Type B pancreatic cell (in vitro differentiated cells): ENCODE results near the gene FHOD3. TPM values are rescaled to one million over a fixed set of nuclear protein-coding genes. Genes with fewer than 3 reads are reported as not detected.
A peak's percentile ranks its signal among the peaks of the same experiment; 100 is the strongest.

ENCODE experiments used
- DNase-seq: peaks from one replicate; pipeline ENCODE4 v3.0.0; 2021; ENCODE audit warnings: mixed read lengths; ENCODE audit not compliant: unreplicated experiment; ENCODE audit errors: extremely low spot score
- H3K27ac Mint-ChIP-seq: 2 replicates; pipeline ENCODE4 v1.8.0; 2021; ENCODE audit warnings: mild to moderate bottlenecking, mixed read lengths
- H3K27me3 Mint-ChIP-seq: 2 replicates; pipeline ENCODE4 v1.8.0; 2021; ENCODE audit warnings: mixed read lengths
- H3K36me3 Mint-ChIP-seq: 2 replicates; pipeline ENCODE4 v1.8.0; 2021; ENCODE audit warnings: mixed read lengths
- H3K4me1 Mint-ChIP-seq: one replicate; pipeline ENCODE4 v1.8.0; 2021; ENCODE audit warnings: mixed read lengths; ENCODE audit not compliant: unreplicated experiment
- H3K4me3 Mint-ChIP-seq: 2 replicates; pipeline ENCODE4 v1.8.0; 2021; ENCODE audit warnings: mild to moderate bottlenecking, mixed read lengths
- H3K9me3 Mint-ChIP-seq: 2 replicates; pipeline ENCODE4 v1.8.0; 2021; ENCODE audit warnings: mixed read lengths
- total RNA-seq: library from RNA; stranded (reverse); gene quantifications from 2 replicates; pipeline ENCODE4 v1.2.1, GENCODE V29; 2021; ENCODE audit warnings: low replicate concordance
- TF ChIP-seq, protein P1 (sequence below): fragments of 200-600 bp; sonication (generic); conservative IDR thresholded peaks from 2 replicates; pipeline ENCODE4 v1.5.0; 2021; ENCODE audit warnings: antibody characterized with exemption, mild to moderate bottlenecking

The FHOD3 gene
- total RNA-seq, 1 donor from 2014 or later: 5.3 TPM

DNA sequence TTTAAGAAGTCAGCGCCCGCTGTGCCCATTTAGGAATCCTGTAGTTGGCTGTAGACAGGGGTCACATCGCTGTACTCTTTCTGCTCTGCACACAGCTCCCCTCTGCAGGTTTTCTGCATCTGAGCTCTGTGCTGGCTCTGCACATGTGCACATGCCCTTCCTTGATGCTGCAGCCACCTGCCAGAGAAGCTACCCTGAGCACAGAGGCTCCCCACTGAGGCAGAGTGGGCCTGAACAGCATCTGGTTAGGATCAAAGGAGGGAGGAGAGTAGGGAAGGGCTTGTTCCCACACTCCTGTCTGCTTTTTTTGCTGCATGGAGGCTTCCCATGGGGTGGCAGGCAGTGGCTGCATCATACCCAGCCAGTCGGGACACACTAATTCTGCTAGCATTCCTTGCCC, 238.9 kb downstream of the FHOD3 start:
- Mint-ChIP-seq H3K9me3 (no peaks in the 10 kb centered on the region), H3K27me3 (no peaks in the 10 kb centered on the region), H3K4me1 (peaks cover 5% of the 10 kb centered on the region), H3K27ac (no peak overlapping the region), H3K36me3 (no peaks in the 10 kb centered on the region), H3K4me3 (no peak overlapping the region)
- no peak for DNase-seq
- TF ChIP-seq, protein P1, sequence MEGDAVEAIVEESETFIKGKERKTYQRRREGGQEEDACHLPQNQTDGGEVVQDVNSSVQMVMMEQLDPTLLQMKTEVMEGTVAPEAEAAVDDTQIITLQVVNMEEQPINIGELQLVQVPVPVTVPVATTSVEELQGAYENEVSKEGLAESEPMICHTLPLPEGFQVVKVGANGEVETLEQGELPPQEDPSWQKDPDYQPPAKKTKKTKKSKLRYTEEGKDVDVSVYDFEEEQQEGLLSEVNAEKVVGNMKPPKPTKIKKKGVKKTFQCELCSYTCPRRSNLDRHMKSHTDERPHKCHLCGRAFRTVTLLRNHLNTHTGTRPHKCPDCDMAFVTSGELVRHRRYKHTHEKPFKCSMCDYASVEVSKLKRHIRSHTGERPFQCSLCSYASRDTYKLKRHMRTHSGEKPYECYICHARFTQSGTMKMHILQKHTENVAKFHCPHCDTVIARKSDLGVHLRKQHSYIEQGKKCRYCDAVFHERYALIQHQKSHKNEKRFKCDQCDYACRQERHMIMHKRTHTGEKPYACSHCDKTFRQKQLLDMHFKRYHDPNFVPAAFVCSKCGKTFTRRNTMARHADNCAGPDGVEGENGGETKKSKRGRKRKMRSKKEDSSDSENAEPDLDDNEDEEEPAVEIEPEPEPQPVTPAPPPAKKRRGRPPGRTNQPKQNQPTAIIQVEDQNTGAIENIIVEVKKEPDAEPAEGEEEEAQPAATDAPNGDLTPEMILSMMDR: no peak

DNA sequence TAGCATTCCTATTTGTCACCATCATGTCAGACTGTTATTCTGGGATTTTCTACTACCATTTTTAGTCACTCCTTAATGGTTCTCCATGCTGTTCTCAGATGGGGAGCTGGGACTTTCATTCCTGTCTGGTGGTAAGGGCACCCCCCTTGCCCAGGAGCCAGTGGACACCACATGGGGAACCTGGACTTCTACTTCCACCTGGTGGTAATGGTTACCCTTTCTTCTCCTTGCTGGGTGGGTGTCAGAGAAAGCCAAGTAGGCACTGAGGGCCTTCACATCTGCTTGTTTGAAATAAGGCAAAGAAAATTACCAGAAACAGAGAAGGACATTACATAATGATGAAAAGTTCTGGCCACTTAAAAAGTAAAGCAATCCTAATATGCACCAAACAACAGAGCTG, 239.8 kb downstream of the FHOD3 start:
- Mint-ChIP-seq H3K27me3 (no peaks in the 10 kb centered on the region), H3K4me1 (peaks cover 5% of the 10 kb centered on the region), H3K27ac (no peak overlapping the region), H3K9me3 (no peaks in the 10 kb centered on the region), H3K36me3 (no peaks in the 10 kb centered on the region), H3K4me3 (no peak overlapping the region)
- no peak for DNase-seq
- TF ChIP-seq, protein P1: no peak

DNA sequence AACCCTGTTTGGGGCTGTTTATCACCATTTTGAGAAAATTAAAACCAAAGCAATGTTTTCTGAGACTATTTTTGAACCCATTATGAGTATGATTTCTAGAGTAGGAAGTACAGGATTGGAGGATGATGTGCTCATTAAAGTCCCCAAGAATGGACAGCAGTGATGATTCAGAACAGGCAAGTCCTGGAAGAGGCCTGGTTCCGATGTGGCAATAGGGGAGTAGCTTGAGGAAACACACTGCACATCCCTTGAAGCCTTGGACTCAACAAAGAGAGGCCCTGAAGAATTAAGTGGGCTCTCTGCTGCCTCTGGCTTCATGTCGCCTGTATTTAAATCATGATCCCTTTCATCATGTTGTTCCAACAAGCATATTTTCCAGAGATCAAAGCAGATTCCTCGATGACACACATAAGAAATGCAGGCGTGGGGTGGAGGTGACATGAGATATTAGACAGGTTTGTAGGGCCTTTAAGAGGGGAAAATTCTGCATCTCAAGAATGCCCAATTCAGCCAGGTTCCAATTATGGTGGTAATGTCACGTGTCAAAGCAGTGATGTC, 242.2 kb downstream of the FHOD3 start:
- TF ChIP-seq, protein P1: no peak
- DNase-seq: no peak
- no peak overlapping the region for H3K27ac Mint-ChIP-seq
- H3K4me1 Mint-ChIP-seq: peaks cover 5% of the 10 kb centered on the region
- no peaks in the 10 kb centered on the region for H3K36me3 Mint-ChIP-seq
- H3K9me3 Mint-ChIP-seq: no peaks in the 10 kb centered on the region
- no peaks in the 10 kb centered on the region for H3K27me3 Mint-ChIP-seq
- no peak overlapping the region for H3K4me3 Mint-ChIP-seq

DNA sequence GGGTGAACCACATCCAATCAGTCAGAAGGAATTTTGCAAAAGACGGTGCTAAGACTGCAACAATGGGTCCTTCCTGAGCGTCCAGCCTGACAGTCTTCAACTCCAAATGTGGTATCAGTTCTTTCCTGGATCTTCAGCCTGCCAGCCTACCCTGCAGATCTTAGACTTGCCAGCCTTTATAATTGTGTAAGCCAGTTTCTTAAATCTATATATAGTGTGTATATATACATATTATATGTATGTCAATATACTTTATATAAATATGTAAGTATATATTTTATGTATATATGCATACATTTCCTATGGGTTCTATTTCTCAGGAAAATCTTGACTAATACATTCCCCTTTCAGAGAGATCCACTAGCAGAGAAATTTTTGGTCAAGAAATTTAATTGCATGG, 245.5 kb downstream of the FHOD3 start:
- H3K4me3 Mint-ChIP-seq: no peak overlapping the region
- no peak overlapping the region for H3K27ac Mint-ChIP-seq
- no peaks in the 10 kb centered on the region for H3K36me3 Mint-ChIP-seq
- no peaks in the 10 kb centered on the region for H3K27me3 Mint-ChIP-seq
- TF ChIP-seq, protein P1: no peak
- H3K9me3 Mint-ChIP-seq: no peaks in the 10 kb centered on the region
- H3K4me1 Mint-ChIP-seq: no peaks in the 10 kb centered on the region
- no peak for DNase-seq

DNA sequence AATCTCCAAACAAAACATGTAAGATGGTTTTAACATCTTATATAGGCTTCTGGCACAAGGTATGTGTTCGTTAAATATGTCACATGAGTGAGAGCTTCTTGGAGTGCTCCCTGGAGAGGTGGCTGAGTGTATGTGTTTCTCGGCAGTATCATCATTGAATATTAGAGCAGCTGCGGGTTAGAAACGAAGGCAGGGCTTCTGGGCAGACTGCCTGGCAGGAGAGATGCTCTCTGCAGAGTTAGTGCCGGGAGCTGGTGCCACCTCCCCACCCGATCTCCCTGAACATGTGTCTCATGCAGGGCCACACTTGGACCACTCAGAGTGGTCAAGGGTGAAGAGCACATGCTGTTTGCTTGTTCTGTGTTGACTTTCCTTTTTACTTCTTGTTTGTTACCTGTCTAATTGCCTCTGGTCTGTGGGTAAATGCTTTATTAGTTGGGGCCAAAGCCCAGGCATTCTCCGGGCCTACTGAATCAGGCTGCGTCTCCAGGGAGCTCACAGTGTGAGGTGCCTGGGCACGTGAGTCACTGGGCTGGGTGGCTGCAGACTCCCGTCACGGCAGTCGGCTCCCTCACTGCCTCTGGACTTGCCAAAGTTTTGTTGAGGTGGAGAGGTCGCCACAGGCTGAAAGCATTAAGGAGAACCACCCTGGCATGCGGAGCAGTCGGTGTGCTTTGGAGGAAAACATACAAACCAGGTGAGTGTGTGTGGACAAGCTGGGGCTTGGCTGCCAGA, 246.6 kb downstream of the FHOD3 start:
- no peak for DNase-seq
- peaks cover 6% of the 10 kb centered on the region for H3K9me3 Mint-ChIP-seq
- H3K27ac Mint-ChIP-seq: peak overlapping the region; percentile 23
- H3K4me1 Mint-ChIP-seq: no peaks in the 10 kb centered on the region
- H3K36me3 Mint-ChIP-seq: no peaks in the 10 kb centered on the region
- TF ChIP-seq, protein P1: no peak
- H3K4me3 Mint-ChIP-seq: no peak overlapping the region
- H3K27me3 Mint-ChIP-seq: no peaks in the 10 kb centered on the region
